Renal cortical epithelial cell (primary cell): Measurements from ENCODE around the gene NINL. TPM values are rescaled to one million over a fixed set of nuclear protein-coding genes. Genes with fewer than 3 reads are reported as not detected.

Experiments
- DNase-seq: peaks from one replicate; pipeline ENCODE4 v3.0.0-alpha.2; 2011; ENCODE audit warnings: low read depth
- total RNA-seq: library from RNA; depleted of rRNA; stranded (reverse); fragments of >200 nt; gene quantifications from 2 replicates; pipeline ENCODE4 v1.2.3, GENCODE V29; 2014

NINL gene
- total RNA-seq, 1 donor from 2014 or later = 26.5 TPM

DNA sequence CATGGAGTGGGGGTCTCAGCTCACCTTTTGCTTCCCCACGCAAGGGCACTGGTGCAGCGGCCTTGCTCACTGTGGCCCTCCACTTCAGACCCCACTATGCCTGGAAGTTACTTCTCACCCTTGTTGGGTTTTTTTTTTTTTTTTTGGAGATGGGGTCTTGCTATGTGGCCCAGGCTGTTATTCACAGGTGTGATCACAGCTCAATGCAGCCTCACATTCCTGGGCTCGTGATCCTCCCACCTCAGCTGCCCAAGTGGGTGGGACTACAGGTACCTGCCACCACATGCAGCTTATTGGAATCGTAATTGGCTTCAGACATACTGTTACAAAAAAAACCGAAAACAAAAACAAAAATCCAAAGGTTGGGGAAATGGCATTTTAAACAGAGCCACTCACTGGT lies 32.4 kb downstream of the NINL start:
- no peak for DNase-seq

DNA sequence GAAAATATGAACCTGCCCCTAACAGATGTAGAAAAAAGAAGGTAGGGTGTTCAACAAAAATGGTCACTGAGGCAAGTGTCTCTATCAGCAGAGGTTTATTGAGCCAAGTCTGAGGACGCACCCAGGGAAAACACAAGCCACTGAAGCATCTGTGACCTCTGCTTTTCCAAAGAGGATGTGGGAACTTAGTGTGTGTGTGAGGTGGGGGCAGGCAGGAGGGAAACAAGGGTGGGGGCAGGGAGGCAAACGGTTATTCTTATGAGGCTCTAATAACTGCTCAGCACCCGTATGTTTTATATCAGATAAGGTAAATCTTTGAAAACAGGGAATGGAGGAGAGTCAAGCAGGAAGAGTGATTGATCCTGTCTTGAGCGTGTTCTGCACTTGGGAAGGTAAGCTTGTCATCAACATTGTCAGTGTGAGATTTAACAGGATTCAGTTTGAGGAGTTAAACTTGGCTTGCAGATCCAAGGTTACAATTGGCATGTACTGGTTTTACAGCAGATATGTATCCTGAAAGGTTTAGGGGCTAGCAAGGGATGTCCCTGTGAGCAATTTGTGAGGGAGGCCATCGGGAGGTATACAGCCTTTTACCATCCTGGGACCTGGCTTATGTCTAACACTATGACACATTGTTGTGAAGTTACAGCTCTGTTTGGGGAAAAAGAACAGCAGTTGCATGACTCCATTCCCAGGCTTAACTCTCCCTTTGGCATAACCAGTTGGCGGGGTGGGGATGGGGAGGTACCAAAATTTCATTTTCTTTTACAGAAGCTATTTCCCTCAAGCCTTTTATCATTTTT lies 33.7 kb downstream of the NINL start:
- no peak for DNase-seq

DNA sequence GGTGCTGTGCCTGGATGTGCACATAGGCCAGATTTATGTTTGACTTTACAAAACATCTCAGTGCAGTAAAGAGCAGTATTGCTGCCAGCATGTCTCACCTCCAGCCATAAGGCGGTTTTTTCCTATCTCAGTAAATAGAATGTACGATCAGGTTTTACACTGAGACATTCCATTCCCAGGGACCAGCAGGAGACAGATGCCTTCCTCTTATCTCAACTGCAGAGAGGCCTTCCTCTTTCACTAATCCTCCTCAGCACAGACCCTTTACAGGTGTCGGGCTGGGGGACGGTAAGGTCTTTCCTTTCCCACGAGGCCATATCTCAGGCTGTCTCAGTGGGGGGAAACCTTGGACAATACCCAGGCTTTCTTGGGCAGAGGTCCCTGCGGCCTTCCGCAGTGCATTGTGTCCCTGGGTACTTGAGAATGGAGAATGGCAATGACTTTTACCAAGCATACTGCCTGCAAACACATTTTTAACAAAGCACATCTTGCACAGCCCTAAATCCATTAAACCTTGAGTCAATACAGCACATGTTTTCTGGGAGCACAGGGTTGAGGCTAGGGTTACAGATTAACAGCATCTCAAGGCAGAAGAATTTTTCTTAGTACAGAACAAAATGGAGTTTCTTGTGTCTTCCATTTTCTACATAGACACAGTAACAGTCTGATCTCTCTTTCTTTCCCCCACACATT lies 34.5 kb downstream of the NINL start:
- peak; percentile 61 for DNase-seq

DNA sequence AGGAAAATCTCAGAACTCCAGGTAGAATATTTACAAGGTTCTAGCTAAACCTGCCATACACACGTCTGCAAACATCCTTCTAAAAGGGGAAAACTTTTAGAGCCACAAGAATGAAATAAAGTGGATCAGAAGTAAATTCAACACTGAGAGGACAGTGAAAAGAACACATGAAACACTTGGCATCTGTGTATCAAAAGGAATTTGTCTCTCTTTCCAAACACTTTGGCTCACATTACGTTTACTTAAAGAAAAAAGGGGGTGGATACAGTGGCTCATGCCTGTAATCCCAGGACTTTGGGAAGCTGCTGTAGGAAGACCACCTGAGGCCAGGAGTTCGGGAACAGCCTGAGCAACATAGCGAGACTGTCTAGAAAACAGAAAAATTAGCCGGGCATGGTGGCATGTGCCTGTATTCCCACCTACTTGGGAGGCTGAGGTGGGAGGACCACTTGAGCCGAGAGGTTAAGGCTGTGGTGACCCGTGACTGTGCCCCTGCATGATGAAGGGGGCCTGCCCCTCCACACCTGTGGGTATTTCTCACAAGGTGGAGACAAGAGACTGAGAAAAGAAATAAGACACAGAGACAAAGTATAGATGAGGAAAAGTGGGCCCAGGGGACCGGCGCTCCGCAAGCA lies 35.4 kb downstream of the NINL start:
- DNase-seq = peak; percentile 36

DNA sequence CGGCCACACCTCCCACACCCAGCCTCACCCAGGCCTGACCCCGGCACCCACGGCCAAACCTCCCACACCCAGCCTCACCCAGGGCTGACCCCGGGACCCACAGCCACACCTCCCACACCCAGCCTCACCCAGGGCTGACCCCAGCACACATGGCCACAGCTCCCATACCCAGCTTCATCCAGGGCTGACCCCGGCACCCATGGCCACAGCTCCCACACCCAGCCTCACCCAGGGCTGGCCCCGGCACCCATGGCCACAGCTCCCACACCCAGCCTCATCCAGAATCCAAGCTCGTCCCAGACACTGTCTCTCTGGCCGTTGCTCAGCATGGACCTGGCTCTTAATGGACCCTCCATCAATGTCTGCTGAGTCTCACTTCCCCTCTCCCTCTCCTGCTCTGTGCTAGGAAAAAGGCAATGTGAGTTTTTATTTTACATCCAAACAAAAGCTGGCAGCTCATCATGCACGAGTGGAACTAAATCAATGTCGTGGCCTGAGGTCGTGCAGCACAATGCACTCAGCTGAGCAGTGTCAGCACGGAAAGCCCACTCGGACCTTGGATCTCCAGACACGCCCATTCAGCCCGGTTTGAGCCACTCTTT lies 36.1 kb downstream of the NINL start:
- DNase-seq = no peak

DNA sequence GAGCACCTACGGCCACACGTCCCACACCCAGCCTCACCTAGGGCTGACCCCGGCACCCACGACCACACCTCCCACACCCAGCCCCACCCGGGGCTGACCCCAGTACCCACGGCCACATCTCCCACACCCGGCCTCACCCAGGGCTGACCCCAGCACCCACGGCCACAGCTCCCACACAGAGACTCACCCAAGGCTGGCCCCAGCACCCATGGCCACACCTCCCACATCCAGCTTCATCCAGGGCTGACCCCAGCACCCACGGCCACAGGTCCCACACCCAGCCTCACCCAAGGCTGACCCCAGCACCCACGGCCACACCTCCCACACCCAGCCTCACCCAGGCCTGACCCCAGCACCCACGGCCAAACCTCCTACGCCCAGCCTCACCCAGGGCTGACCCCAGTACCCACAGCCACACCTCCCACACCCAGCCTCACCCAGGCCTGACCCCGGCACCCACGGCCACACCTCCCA lies 36.7 kb downstream of the NINL start:
- DNase-seq = no peak

DNA sequence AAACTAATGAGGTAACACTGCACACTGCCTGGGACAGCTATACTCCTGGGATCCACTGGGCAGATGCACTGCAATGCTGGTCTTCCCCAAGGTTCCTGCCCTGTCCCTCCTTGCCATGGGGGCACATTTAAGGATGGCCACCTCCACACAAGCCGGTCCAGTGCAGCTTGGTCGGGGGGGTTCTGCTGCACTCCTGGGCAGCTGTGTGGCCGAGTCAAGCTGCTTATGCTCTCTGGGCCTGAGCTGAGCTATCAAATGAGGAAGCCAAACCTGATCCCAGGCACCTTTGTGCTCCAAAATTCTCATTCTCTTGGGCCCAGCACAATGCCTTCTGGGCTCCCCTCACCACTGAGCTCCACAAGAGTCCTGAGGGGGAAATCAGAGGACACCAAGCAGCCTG lies 37.3 kb downstream of the NINL start:
- DNase-seq = no peak

DNA sequence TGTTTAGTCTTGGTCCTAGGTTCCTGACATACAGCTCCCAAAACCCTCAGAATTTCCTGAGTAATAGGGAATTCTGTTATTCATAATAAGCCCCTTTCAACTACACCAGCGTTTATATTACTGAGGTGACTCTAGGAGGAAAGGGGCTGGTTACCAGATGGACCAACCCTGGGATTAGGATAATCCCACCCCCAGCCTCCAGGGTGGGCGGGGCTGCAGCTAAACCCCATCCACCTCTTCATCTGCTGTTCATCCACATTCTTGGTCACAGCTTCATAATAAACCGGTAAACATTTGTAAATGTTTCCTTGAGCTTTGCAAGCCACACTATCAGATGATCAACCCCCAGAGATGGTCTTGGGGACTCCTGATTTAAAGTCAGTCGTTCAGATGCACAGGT lies 38.3 kb downstream of the NINL start:
- no peak for DNase-seq

DNA sequence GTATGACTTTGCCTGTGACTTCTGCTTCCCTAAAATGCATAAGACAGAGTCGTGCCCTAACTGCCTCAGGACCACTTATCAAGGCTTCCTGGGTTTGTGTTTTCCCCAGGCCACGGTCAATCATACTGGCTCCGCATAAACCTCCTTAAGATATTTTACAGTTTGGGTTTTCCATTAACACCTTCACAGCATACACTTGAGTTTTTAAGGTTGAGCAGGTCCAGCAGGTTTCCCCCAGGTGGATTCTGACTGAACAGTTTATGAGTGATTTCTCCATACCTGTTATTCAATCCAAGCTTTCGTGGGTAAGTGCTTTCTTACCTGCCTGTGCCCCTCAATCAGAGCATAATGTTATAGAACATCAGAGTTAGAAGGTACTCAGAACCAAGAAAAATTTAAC lies 39.3 kb downstream of the NINL start:
- DNase-seq = no peak

DNA sequence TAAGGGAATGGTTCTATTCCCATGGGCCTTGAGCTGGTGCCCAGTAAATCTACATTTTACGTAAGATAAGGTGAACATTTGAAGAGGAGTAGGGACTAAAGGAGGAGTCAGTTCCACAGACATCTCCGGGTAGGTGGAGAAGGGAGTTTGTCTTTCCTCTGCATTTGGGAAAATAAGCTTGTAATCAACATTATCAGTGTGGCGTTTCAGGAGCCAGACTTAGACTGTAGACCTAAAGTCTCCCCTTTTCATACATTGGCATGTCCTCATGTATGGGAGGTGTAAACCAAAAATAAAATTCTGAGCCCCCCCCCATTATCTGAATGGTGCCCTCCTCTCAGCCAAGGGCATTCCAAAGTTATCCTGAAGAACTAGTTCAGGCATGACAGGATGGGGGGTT lies 40.2 kb downstream of the NINL start:
- no peak for DNase-seq

DNA sequence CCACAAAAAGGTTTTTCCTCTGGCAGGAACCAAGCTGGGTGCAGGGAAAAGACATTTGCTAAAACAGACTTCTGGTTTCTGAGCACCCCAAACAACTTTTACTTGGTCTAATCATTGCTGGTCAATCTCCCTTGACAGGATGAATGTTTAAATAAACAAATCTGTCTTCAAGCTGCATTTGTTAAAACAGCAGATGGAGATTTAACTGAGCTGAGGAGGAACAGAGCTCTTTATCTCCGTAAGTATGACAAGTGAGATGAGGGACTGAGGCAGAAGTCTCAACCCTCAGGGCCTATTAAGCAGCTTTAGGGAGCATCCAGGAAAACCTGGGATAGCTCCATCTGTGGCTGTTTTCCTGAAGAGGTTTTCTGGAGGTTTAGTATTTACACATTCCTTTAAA lies 40.6 kb downstream of the NINL start:
- DNase-seq = no peak

DNA sequence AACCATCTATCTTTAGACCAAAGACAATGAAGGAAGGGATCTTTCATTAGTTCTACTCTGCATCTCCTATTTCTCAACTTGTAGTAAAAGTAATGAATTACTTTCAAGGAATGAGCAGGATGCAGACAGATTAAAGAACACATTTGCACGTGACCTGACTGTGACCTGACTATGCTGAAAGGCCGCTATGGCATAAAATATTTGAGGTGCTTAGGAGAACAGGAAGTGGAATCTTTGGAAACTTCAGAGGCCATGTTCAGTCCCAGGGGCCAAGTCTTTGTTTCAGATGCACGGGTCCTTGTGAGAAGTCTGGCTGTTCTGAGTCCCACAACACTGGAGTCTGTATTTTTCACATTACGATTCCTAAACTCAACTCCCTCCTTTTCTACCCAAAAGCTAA lies 41.0 kb downstream of the NINL start:
- DNase-seq = peak; percentile 36

DNA sequence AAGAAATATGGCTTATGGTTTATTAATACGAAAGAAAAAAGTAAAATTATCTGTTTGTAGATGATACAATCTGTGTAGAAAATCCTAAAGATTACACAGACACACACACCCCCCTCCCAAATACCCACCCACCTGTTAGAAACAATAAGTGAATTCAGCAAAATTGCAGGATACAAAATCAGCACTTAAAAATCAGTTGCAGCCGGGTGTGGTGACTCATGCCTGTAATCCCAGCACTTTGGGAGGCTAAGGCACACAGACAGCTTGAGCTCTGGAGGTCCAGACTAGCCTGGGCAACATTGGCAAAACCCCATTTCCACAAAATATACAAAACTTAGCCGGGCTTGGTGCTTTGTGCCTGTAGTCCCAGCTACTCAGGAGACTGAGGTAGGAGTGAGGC lies 42.3 kb downstream of the NINL start:
- DNase-seq = peak; percentile 47

DNA sequence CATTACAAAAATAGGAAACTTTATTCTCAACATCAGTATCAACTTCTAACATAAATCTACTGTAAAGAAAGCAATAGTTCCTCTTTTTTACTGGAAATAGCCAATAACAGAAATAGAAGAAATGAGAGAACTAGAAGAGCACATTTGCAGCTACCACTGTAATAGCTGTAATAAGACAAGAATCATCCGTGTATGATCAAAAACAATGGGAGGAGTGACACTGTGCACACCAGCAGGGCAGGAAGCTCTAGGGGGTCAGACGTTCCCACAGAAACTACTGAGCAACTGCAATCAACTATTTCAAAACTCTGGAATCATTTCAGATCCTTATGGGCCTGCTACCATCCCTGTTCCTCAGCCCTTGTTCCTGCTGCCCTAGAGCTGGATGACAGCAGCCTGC lies 43.7 kb downstream of the NINL start:
- peak; percentile 66 for DNase-seq

DNA sequence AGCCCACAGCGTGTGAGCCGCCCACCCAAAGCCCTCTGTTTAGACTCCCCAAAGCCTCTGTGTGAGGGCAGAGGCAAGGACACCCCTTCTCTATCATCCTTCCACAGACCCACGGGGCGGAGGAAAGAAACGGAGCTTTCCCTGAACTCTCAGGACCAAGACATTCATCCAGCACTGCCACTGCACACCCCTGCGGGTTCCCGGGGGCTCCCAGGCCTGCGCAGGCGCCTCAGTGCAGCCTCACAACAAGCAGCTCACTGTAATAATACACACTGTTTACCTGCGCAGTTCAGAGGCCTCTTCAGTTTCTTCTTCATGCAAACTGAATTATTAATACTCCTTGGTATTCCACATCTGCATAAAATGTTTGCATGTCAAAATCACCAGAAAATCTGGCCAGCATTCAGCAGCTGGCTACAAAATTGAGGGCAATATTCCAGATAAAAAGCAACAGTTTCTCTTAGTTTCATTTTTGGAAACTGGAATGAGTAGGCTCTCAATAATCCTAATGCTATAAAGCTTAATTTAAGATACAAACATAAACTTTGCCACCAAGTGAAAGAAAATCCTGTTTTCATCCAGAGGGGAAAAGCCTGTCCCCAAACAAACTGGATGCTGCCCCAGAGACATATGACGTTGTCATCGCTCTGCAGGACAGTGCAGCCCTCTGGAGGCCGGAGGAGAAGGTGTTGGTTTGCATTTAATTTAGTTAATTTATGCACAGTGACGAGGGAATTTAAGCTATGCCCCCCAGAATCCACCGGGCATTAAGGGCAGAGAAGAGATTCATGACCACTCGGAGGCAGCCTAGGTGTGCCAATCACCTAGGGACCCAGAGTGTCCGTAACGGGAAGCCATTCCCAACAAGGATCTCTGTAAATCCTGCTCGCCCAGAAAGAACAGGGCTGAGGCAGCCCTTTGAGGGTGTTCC lies 45.3 kb downstream of the NINL start:
- peak; percentile 61 for DNase-seq

DNA sequence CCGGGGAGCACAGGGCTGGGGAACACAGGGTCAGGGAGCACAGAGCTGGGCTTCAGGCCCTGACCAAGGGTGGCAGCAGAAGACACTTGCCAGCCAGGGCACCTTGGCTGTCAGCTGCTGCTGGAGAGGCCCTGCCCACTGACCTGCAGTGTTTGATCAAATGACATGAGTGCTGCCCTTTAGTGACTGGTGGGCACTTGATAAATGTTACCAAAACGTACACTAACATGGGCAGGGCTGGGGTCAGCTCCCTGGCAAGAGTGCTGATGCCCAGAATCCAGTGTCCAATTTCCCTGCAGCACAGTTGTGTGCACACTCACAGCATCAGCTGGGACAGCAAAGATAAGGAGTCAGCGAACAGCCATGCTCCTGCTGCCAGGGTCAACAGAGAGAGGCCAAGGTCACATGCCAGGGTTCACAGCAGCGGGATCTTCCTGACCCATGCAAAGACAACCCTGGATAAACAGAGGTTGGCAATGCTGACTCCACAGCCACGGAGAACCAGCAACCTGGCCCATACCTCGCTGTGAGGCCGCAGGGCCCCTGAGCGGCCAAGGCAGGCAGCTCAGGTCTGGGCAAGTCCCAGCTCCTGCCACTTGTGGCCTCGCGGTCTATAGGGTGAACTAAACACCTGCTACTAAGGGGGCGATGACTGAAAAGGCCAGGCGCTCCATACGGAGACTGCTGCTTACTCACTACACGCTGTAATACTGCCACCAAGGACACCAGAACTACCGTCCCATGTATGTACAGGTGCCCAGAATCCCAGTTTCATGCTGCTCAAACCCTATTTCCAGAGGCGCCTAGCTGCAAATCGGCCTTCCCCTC lies 46.3 kb downstream of the NINL start:
- DNase-seq = no peak

DNA sequence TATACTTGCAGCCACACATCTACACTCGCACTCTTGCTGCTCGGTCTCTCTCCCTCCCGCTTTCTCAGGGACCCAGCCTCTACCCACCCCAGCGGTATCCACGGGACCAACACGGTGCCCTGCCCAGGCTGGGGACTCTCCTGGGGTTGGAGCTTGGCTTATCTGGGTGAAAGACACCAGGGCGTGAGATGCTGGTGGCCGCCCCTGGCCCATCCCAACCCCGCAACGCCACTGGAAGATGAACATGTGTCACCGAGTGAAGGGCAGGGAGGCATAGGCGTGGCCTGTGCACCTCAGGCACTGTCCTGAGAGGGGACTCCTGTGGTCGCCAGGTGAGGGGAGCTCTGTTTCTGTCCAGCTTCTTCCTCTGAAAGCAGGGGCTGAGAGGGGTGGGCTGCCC lies 47.4 kb downstream of the NINL start:
- DNase-seq = no peak

DNA sequence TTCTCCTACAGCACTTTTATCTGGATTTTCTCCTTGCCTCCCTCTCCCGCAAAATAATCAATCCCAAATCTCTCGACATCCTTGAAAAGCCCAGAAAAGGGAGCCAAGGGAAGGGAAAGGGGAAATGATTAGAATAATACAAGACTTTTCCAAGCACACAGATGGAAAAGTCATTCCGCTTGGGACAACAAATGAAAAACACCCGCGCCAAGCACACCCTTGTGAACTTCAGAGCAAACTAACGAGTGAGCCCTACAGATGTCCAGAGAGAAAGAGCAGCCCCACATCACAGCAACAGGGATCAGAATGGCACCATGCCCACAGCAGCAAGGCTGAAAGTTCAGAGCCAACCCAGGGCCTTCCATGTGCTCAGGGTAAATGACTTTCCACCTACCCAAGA lies 49.6 kb downstream of the NINL start:
- no peak for DNase-seq

DNA sequence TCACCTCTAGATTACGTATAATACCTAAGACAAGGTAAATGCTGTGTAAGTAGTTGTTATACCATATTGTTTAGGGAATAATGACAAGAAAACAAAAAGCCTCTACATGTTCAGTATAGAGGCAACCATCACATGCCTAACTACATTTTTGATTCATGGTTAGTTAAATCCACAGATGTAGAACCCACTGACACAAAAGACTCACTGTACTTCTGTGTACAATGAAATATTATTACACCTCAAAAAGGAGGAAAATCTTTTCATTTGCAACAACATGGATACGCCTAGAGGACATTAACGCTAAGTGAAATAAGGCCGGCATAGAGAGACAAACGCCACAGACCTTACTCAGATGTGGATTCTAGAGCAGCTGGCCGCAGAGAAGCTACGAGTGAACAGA lies 50.5 kb downstream of the NINL start:
- DNase-seq = no peak

DNA sequence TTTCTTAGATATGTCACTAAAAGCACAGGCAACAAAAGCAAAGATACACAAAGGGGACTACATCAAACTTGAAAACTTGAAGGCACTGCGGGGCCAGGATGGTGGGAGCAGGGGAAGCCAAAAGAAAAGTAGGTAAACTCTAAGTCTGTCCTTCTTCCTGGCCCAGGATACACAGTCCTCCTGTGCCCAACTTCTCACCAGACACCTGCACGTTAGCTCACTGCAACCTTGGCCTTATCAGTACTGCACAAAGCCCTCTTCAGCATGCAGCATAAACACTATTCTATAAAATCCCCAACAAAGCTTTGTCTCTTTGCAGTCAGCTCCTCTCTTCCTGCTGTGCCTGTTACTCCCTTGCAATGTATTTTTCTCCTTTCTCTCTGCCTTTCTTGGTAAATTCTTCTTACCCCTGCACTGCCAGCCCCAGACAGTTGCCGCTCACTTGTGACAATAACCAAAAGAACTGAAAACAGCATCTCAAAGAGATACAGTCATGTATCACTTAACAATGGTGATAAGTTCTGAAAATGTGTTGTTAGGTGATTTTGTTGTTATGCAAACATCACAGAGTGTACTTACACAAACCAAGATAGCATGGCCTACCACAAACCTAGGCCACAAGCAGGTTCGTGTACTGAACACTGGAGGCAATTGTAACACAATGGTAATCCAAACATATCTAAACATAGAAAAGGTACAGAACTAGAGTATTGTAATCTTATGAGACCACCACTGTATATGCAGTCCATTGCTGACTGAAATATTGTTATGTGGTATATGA lies 51.2 kb downstream of the NINL start:
- peak; percentile 35 for DNase-seq
